ENCODE results near the gene THSD4.
"Not testable (repeated sequence)": the region's sequence is repeated elsewhere in the genome, so short reads cannot be mapped to it uniquely, and the experiment has no call there.

THSD4 gene

DNA sequence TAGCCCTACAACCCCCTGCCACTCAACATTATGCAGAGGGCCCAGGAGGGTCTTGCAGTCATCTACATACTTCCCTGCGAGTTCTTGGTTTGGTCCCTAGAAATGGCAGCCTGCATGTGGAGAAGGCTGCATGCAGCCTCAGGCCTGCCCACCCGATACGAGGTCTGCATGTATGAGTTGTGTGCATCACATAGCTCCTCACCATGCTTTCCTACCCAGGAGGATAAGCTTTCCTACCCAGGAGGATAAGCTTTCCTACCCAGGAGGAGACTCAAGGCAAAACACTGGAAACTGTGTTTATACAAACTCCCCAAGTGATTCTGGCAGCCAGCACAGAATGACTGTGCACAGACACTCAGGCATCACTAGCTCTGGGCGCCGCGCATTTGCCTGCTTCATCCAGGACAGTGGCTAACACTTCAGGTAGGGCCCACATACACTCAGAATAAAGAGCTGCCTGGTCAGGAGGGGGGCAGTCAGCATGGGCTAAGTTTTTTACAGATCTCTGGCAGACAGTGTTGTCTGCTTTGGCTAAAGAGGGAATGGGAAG is 187.7 kb downstream of the THSD4 start:
- no peak for DNase-seq

DNA sequence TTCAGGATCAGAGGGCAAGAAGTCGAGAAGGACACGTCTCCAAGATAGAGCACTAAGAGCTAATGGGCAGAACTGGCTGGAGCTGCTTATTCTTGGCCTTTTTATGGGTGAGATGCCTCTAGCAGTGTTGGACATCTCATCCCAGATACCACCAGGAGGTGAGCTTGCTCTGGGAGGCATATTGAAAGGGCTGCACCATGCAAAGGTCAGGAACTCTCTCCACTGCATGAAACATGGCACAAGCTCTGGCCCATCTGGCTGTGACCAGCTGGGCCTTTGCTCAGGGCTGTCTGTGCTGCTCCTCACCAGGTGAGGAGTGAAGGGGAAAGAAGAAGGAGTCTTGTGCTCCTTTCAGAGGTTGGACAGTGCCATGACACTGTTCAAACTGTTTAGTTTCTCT is 188.7 kb downstream of the THSD4 start:
- no peak for DNase-seq

DNA sequence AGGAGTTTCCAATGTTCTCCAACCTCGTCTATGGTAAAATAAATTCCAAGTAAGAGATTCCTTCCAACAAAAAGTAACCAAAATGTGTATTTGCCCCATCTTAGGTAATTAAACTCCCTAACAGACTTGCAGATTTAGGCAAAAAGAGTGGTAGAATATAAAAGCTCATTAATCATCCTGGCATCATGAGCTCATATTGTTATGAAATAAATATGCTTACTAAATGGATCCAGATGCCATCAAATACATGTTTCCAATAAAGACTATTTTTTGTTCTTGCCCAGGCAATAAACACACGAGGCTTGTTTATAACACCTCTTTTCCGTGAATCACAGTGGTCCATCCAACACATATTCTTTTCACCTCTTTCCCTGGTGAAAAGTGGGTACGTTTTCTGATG is 189.4 kb downstream of the THSD4 start:
- no peak for DNase-seq

DNA sequence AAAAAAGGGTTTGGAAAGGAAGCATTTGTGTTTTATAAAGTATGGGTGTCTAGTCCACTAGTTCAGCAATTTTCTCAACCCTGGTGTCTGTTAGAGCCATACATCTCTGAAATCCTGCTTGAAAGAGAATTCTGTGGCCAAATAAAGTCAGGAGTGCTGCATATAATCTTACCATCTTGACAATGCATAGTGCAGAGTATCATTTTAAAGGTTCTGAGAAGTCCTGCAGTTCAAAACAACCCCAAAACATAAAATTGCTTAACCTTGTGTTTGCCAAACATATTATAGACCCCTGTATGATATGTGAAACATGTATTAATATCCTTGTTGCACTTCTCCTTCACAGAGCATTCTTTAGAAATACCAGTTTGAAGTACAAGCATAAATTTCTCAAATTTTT is 191.3 kb downstream of the THSD4 start:
- no peak for DNase-seq

DNA sequence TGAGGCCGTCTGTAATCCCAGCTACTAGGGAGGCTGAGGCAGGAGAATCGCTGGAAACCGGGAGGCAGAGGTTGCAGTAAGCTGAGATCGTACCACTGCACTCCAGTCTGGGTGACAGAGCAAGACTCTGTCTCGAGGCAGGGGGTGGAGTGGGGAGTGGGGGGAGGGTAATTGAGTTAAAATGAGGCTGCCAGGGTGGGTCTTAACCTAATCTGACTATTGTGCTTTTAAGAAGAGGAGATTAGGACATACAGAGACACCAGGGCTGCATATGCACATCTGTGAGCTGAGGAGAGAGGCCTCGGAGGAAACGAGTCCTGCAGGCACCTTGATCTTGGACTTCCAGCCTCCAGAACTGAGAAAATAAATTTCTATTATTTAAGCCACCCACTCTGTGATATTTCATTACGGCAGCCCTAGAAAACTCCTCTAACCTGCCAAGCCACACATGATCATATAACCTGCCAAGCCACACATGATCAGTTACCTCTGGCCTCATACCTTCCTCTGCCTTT is 197.0 kb downstream of the THSD4 start:
- DNase-seq = no peak

DNA sequence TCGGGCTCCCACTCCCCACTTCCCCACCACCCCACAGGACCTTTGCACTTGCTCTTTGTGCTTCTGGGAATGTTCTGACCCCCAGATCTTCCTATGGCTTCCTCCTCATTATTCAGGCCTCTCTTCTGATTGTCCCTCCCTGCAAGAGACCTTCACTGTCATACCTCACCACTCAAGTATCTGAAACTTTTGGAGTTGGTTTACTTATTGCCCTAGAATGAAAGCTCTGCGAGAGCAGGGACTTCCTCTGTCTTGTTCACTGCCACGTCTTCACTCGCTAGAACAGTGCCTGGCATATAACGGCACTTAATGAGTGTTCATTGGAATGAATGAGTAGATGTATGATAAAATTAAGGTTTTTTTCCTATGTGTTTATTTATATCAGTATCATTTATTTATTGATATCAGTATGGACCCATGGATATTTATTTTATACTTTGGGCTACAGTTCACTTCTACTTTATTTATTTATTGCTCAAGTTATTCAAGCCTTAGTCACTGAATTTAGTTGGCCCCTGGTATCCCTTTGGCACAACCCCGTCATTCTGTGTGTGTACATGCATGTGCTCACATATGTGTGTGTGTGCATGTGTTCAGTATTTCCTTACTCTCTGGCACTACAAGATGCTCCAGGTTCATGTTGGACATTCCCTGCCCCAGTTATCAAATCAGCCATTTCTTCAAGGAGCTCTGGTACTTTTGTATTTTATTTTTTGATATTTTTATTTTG is 197.6 kb downstream of the THSD4 start:
- no peak for DNase-seq

DNA sequence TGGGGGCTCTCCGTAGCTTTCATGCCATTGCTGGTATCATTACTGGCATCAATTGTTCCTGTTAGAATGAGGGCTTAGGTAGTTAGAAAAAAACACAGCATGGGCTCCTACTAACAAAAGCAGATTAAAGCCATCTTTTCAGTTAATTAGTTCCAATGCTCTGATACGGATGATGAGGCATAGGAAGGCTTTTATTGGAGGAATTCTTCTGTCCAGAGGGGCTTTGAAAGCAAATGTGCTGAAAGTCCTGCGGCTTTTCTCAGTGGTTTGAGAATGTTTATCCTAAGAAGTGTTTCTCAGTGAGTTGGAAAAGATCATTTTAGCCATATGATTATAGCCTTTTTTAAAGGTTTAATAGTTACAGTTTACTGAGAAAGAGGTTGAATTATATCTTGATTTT is 198.5 kb downstream of the THSD4 start:
- no peak for DNase-seq

DNA sequence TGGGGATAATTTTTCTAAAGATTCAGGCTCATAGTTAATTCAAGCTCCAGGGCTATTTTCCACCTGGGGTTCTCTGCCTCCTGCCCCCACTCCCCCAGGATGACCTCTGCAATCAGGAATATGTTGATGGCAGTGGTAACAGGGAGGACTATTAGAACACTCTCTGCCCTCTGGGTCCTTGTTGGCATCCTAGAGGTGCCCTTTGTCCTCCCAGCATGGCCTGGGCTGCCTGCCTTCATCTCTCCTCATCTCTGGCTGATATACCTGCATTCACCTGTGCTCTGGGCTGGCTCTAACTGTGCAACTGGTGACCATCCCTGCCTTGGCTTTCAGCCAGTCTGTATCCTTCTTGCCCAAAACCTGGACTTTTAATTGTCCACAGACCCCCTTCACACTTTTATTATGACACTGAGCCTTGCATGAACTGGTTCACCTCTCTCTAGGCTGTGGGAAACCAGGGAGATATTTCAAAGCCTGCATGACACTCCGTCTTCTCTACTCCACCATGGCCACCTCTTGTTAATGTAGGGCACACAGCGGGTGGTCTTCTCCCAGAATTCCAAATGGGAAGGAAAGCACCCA is 199.8 kb downstream of the THSD4 start:
- DNase-seq = no peak

DNA sequence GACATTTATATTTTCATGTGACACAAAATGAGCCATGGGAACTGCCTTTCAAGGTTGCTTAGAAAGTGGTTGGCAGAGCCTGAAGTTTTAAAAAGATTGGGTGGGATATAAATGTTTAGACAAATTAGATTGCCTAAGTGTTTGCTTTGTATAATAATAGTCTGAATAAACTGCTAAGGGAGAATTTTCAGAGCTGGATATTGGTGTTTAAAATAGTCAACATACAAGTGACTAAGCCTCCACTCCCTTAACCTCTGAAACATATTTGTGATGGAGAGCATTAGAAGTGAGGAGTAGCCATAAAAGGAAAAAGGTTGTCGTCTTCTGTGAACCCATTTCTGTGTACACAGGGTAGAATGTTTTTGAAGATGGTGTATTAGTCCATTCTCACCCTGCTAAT is 201.6 kb downstream of the THSD4 start:
- DNase-seq = no peak

DNA sequence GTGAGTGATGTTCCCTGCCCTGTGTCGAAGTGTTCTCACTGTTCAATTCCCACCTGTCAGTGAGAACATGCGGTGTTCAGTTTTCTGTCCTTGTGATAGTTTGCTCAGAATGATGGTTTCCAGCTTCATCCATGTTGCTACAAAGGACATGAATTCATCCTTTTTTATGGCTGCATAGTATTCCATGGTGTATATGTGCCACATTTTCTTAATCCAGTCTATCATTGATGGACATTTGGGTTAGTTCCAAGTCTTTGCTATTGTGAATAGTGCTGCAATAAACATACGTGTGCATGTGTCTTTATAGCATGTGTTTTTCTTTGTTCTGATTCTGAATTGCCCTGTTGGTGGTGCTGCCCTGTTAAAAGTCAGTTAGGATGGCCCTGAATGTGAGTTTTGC is 204.2 kb downstream of the THSD4 start:
- DNase-seq = not testable (repeated sequence)

DNA sequence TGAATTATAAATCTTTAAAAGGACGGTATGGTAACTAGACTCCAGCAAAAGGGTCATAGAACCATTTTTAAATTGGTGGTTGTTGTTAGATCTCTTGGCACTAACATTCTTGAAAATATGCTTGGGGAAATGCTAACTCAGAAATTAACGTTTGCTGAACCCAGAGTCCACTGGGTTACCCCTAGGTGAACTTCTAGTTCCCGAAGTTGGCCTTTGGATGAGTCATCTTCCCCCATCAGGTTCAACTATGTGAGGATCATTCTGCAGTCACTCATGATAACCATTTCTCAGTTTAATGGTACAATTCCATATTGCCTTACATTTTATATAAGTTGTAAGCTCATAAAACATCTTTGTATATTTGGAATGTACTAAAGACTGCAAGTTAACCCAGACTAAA is 204.7 kb downstream of the THSD4 start:
- DNase-seq = no peak

DNA sequence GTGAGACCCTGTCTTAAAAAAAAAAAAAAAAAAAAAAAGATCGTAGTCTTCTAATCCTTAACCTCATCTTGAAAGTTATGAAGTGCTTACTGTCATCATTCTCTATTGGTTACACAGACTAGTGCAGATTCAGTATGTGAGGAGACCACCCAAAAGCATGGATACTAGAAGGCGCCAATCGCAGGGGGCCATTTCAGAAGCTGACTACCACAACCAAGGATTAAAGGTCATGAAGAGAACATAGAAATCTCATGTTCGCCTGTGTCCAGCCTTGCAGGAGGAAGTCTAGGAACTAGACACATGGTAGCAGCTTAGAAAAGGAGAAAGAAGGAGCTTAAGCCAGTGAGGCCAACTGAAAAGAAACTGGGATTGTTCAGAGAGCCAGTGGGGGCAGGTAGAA is 207.8 kb downstream of the THSD4 start:
- DNase-seq = no peak

DNA sequence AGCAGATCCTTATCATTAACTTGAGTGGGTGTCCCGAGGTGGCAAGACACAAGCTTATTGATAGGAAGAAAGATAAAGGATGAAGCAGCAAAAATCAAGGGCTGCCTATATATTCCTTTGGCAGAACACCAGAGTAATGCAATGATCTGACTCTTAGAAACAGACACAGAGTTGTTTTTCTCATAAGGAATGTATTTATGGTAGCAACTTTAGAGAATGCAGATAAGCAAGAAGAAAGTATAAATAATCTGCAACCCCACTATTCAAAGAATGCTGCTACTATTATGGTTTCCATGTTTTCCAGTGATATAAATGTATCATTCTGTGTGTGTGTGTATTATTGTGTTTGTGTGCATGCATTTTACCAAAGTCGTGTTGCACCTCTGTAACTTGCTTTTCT is 208.3 kb downstream of the THSD4 start:
- no peak for DNase-seq

DNA sequence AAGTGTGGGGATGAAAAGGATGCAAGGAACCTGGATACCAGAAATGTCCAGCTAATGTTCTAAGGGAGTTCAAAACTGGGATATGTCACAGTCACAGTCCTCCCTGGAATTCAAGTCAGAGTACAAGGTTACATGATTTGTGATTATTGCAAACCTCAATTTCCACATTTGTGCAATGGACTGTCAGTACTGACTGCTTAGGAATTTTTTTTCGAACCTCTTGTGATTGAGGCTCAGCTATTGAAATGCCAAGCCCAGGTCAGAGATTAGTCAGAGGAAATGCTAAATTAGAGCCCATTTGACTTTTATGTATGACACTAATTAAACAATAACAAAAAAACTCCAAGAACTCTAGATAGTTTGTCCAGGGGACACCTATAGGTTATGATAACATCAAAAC is 210.2 kb downstream of the THSD4 start:
- no peak for DNase-seq

DNA sequence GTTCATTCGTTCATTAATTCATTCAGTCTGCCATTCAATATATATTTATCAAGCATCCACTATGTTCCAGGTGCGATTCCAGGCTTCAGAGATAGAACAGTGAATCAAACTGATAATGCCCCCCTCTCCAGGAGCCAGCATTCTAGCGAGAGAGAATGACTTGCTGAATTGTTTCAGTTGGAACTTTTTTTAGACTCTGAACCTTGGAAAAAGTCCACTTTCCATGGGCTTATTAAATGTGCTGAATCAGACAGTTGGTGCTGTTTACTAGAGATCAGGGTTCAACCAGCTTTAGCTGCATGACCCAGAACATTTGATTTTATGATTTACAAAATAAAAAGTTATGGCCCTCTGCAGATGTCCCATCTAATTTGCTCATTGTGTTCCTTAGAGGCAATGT is 213.2 kb downstream of the THSD4 start:
- no peak for DNase-seq

DNA sequence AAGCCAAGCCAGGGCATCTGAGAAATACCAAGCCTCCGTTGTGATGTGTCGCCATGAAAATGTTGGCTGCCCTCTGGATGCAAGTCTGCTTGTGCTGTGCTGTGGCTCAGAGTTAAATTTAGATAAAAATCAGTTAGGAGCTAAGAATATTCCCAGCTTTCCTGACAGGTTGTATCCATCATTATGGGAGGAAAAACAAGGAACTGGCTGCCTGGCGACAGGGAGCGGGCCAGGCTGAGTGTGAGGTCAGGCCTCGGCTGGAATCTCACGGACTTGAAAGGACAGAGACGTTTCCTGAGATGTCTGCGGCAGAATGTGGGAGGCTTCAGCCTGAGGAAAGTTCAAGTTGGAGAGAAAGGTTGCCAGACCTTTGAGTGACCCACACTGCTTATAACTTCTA is 213.8 kb downstream of the THSD4 start:
- DNase-seq = no peak

DNA sequence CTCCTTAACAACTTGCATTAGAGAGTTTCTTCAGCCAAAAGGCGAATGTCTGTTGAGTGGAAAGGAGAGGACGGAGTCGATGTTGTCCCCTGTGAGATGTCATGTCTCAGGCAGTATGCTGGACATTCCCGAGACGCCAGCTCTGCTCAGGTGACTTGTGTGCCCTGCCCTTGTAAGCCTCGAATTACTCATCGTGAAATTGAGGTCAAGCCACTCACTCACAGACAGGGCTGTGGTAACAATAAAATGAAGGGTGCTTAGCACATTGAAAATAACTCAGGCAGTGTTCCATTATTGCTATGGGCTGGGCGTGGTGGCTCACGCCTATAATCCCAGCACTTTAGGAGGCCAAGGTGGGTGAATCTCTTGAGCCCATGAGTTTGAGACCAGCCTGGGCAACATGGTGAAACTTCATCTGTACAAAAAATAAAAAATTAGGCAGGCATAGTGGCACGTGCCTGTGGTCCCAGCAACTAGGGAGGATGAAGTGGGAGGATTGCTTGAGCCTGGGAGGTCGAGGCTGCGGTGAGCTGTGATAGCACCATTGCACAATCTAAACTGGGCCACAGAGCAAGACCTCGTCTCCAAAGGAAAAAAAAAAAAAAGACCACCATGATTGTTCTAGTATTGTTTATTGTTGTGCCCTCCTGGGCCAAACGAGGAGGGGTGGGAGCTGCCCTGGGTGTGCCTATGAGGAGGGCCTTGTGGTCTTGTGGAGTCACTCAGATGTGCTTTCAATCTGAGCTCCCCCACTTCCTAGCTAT is 214.4 kb downstream of the THSD4 start:
- no peak for DNase-seq

DNA sequence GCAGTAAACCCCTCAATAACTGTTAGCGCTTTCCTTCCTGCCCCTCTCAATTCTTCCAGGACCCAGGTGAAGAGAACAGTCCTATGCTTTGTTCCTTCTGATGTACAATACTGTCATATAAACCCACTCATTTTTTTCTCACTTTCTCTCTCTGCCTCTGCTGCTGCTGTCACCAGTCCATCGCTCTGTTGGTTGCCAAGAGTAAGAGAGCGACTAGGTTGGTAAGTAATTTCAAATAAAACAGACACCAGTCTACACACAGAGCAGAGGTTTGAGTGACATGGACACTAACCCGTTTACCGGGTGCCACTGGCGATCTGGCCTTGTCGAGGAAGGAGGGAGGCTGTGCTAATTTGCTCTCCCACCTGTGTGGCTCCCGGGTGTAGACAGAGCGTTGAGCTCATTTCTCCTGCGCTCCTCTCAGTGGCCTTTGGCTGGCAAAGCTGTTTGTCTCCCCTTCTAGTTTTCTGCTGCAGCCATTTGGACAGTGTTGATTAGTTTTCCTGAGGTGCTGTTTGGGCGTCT is 215.4 kb downstream of the THSD4 start:
- no peak for DNase-seq

DNA sequence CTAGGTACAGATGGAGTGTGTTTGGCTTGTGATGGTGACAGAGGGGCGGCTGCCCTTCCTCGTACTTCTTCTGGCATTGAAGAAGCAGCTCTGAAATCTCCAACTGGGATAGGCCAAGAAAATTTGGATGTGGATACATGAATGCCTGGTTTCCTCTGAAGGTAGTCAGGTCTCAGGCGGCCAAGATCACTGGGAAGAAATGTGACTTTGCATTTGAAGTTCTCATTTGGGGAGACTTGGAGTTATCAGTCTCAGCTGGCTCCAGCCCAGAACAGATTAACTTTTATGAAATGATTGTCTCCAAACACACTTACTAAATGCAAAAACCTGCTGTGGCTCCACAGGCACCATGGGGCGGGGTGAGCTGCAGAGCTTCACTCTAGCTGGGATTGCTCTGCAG is 215.9 kb downstream of the THSD4 start:
- no peak for DNase-seq

DNA sequence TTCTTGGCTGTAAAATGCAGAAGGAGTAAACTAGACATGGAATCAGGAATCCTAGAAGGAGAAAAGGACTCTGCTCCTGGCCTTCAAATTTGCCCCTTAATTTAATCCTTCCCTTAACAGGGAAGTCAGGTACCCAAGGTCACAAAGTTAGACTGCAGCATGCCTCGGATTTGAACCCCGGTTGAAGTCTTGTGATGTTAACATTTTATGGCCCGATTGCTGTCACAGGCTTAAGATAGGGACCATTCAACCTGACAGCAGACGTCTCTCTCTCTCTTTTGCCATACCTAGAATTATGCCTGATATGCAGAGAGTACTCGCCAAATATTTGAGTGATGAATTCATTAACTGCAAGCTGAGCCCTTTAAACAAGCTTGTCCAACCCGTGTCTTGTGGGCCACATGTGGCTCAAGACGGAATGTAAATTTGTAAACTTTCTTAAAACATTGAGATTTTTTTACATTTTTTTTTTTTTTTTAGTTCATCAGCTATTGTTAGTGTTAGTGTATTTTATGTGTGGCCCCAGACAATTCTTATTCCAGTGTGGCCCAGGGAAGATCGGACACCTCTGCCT is 217.2 kb downstream of the THSD4 start:
- no peak for DNase-seq

DNA sequence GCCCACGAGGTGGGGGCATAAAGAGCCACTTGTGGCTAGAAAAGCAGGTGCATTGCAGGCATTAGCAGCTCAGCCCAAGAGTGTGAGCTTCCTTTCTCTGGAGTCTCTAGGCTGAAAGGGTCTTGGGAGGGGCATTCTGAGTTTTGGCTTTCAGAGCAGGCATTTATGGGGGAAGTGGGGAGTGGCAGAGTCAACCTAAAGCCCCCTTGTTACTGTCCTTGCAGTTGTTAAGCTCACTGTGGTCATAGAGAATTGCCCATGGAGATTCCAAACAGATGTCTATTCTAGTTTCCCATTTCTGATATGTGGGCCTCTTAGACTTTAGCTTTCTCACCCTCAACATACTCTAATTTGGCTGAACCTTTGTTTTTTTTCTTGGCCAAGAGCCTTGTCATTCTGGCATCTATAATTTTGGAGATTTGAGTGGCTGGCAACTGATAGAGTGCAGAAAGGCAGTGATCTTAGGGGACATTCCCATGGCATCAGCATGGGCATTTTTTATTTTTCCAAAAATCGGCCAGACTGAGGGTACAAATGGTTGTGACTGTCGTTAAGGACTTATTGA is 217.9 kb downstream of the THSD4 start:
- no peak for DNase-seq

DNA sequence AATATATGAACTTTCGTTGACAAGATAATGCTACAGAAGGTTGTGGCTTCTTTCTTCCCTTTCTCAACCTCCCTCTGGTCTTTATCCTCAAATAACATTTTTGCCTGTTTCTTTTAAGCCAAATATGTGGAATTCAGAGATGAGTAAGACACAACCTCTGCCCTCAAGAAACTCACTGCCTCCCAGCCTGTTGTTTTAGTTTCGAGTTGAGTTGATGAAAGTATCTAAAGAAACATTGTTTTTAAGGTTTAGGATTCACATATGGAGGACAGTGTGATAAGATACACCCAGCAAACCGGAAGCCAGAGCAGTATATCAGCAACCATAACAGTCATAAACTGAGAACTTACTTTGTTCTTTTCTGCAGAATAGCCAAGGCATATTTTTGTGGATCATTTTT is 218.6 kb downstream of the THSD4 start:
- DNase-seq = no peak

DNA sequence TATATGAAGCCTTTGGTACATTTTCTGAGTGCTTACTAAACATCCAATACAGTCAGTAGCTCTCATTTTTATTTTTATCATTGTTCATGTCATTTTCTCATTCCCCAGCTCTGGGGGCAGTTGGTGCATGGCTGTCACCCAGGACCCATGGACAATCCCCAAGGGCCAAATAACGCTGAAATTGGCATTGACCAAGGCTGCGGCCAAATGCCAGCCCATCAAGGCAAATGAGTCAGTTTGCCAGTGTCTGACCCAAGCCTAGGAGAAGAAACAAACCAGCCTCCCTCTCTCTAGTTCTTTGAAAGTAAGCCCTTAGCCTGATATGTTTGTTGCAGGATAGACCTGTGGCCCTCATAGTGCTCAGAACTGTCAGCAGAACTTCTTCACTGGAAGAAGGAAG is 219.2 kb downstream of the THSD4 start:
- no peak for DNase-seq

All from bone marrow (tissue), 2 donors.